Endothelial cell of umbilical vein (primary cell): ENCODE results near the gene OTUB1. TPM values are rescaled to one million over a fixed set of nuclear protein-coding genes. Genes with fewer than 3 reads are reported as not detected.

Source experiments
- BruUV-seq: library from RNA; stranded (reverse); fragments of 400-500 nt; replicated peaks from 2 replicates; lab custom pipeline; 2021; lab: Mats Ljungman, UMichigan
- CTCF ChIA-PET: fragments of 300-600, 350-600 bp; sonication (Branson Sonifier 250); formaldehyde crosslinking; loops from one replicate; lab custom pipeline; 2021; ENCODE audit warnings: antibody characterized with exemption, inconsistent platforms; lab: Charles Lee
- POLR2A ChIA-PET: fragments of 300-600, 350-600 bp; sonication (Branson Sonifier 250); formaldehyde crosslinking; loops from one replicate; lab custom pipeline; 2021; ENCODE audit warnings: antibody characterized with exemption, inconsistent platforms; lab: Charles Lee
- DNase-seq: peaks from one replicate; pipeline ENCODE4 v3.0.0-alpha.2; 2011; ENCODE audit warnings: low read depth, low spot score
- FAIRE-seq: peaks from 2 replicates; lab custom pipeline; 2011; peaks lifted over from hg19 to GRCh38; lab: Jason Lieb, UNC
- H2AFZ ChIP-seq: 2 replicates; pipeline ENCODE4 v1.6.0; 2012; ENCODE audit warnings: low read depth, low read length, control low read depth, inconsistent platforms
- H3K27ac ChIP-seq: 2 replicates; pipeline ENCODE4 v1.5.1; 2011; ENCODE audit warnings: low read depth, mild to moderate bottlenecking, control low read depth, low read length, moderate library complexity; ENCODE audit not compliant: insufficient read depth
- H3K27me3 ChIP-seq, 2 experiments: 2 replicates each; pipeline versions ENCODE4 v1.6.0 to v1.6.1; 2011; ENCODE audit warnings: low read length in 2 of 2, mixed read lengths in 1 of 2; ENCODE audit not compliant: control insufficient read depth in 2 of 2, insufficient read depth in 2 of 2
- H3K36me3 ChIP-seq, 2 experiments: 2 replicates in 1 of 2; 3 replicates in 1 of 2; pipeline ENCODE4 v1.5.1; 2011; ENCODE audit warnings: low read length in 2 of 2, mild to moderate bottlenecking in 1 of 2, moderate library complexity in 1 of 2; ENCODE audit not compliant: control insufficient read depth in 2 of 2, insufficient read depth in 2 of 2; ENCODE audit errors: extremely low read depth in 1 of 2
- H3K4me1 ChIP-seq: 3 replicates; pipeline ENCODE4 v1.5.1; 2011; ENCODE audit warnings: mild to moderate bottlenecking, low read length; ENCODE audit not compliant: control insufficient read depth, insufficient read depth; ENCODE audit errors: extremely low read depth
- H3K4me2 ChIP-seq: 2 replicates; pipeline ENCODE4 v1.6.1; 2011; ENCODE audit warnings: low read length, control low read depth, mixed read lengths; ENCODE audit not compliant: insufficient read depth
- H3K4me3 ChIP-seq, 3 experiments: fragments of 200-600 bp in 1 of 3; sonication (generic), shearing (Covaris generic) in 1 of 3; replicated peaks in 1 of 3; 2 replicates each; pipeline ENCODE4 v1.5.1; 2011 to 2016; ENCODE audit warnings: control low read depth in 3 of 3, low read length in 3 of 3, mild to moderate bottlenecking in 2 of 3, inconsistent platforms in 1 of 3, low read depth in 1 of 3, moderate library complexity in 1 of 3; ENCODE audit not compliant: insufficient read depth in 1 of 3
- H3K79me2 ChIP-seq: 2 replicates; pipeline ENCODE4 v1.6.0; 2012; ENCODE audit warnings: low read length, inconsistent platforms; ENCODE audit not compliant: control insufficient read depth, insufficient read depth
- H3K9ac ChIP-seq: replicated peaks from 2 replicates; pipeline ENCODE3; 2011; ENCODE audit warnings: low read length, control low read depth; ENCODE audit not compliant: insufficient read depth; ENCODE audit errors: extremely low read depth
- H3K9me1 ChIP-seq: replicated peaks from 3 replicates; pipeline ENCODE4 v1.6.0; 2011; ENCODE audit warnings: mild to moderate bottlenecking, low read length; ENCODE audit not compliant: control insufficient read depth, insufficient read depth; ENCODE audit errors: extremely low read depth
- H3K9me3 ChIP-seq: replicated peaks from 2 replicates; pipeline ENCODE4 v1.5.1; 2012; ENCODE audit warnings: low read length, inconsistent platforms; ENCODE audit not compliant: control insufficient read depth, insufficient read depth
- H4K20me1 ChIP-seq: replicated peaks from 2 replicates; pipeline ENCODE3; 2011; ENCODE audit warnings: mild to moderate bottlenecking, low read length; ENCODE audit not compliant: control insufficient read depth, insufficient read depth; ENCODE audit errors: extremely low read depth
- CTCF ChIP-seq, 2 donors: IDR thresholded peaks; 1 replicate in 1 of 2; 2 replicates in 1 of 2; pipeline ENCODE4 v1.5.1; 2011; ENCODE audit warnings: low read length in 2 of 2, mild to moderate bottlenecking in 2 of 2, moderate library complexity in 2 of 2, control low read depth in 1 of 2, inconsistent platforms in 1 of 2, low read depth in 1 of 2; ENCODE audit not compliant: insufficient read depth in 1 of 2; ENCODE audit errors: extremely low read depth in 1 of 2
- EZH2 ChIP-seq: IDR thresholded peaks from 2 replicates; pipeline ENCODE4 v1.6.1; 2012; ENCODE audit warnings: borderline replicate concordance, low read depth, mild to moderate bottlenecking, moderate library complexity, low read length, inconsistent platforms; ENCODE audit not compliant: severe bottlenecking
- FOS ChIP-seq: IDR thresholded peaks from 2 replicates; pipeline ENCODE4 v1.6.1; 2011; ENCODE audit warnings: mild to moderate bottlenecking, low read length, moderate library complexity, borderline replicate concordance; ENCODE audit not compliant: insufficient read depth
- GATA2 ChIP-seq: IDR thresholded peaks from 2 replicates; pipeline ENCODE4 v1.7.0; 2011; ENCODE audit warnings: low read depth, mild to moderate bottlenecking, moderate library complexity, mixed read lengths, low read length; ENCODE audit not compliant: insufficient read length, insufficient read depth
- JUN ChIP-seq: IDR thresholded peaks from 2 replicates; pipeline ENCODE4 v1.6.1; 2011; ENCODE audit warnings: borderline replicate concordance, low read depth; ENCODE audit not compliant: insufficient read length, insufficient read depth
- MYC ChIP-seq: IDR thresholded peaks from one replicate; pipeline ENCODE4 v1.6.1; 2011; ENCODE audit warnings: mild to moderate bottlenecking, low read depth, low read length
- POLR2A ChIP-seq: IDR thresholded peaks from 2 replicates; pipeline ENCODE4 v1.6.1; 2012; ENCODE audit warnings: low read depth, mild to moderate bottlenecking, control low read depth, low read length
- POLR2AphosphoS5 ChIP-seq: IDR thresholded peaks from 2 replicates; pipeline ENCODE4 v1.6.1; 2012; ENCODE audit warnings: low read depth, mild to moderate bottlenecking, control low read depth, low read length, moderate library complexity; ENCODE audit not compliant: insufficient read depth
- dilution Hi-C: fragments of 300-500 bp; cut with MboI; formaldehyde crosslinking; loops from one replicate; pipeline ENCODE4 v1.15.0; 2019; ENCODE audit warnings: low sequenced_read_pairs; ENCODE audit not compliant: extremely low pct_ligation_motif_present
- intact Hi-C: fragments of 100-400 bp; cut with micrococcal nuclease; formaldehyde crosslinking; loops from one replicate; pipeline ENCODE4 v1.10.0; 2022
- polyA plus RNA-seq, 4 experiments: library from polyadenylated mRNA; depleted of rRNA in 3 of 4; stranded (reverse) in 3 of 4; unstranded in 1 of 4; fragments of >200 nt; gene quantifications; 2 replicates each; pipeline versions ENCODE4 v1.2.1 to v1.2.3, GENCODE V29; 2011 to 2012; ENCODE audit warnings: missing spikeins in 1 of 4
- total RNA-seq: library from RNA; stranded (reverse); gene quantifications from 2 replicates; pipeline ENCODE4 v1.2.3, GENCODE V29; 2021
- TF ChIP-seq, protein P1 (sequence below): IDR thresholded peaks from 2 replicates; pipeline ENCODE4 v1.6.1; 2011; ENCODE audit not compliant: insufficient read depth, insufficient read length

The OTUB1 gene
- total and polyA plus RNA-seq, 2 donors (not counting 3 experiments of a cell fraction or from before 2014, with no cell fraction given) = 81.9 to 256 TPM

- H3K9ac ChIP-seq = no peak overlapping the region
- H3K4me3 ChIP-seq = no peak overlapping the region
- peaks cover 44% of the 10 kb centered on the region for H3K4me1 ChIP-seq
- FAIRE-seq (peak; percentile 38), DNase-seq (peak; percentile 44)
- H3K27ac ChIP-seq = no peak overlapping the region
- no peaks in the 10 kb centered on the region for H4K20me1 ChIP-seq
- no peaks in the 10 kb centered on the region for H3K9me3 ChIP-seq
- BruUV-seq = no TSS peak
- H3K79me2 ChIP-seq = no peaks in the 10 kb centered on the region
- intact Hi-C loops (no loop called here), dilution Hi-C loops (no loop called here)
- no peaks in the 10 kb centered on the region for H3K9me1 ChIP-seq
- H2AFZ ChIP-seq = no peak overlapping the region
- no peaks in the 10 kb centered on the region for H3K27me3 ChIP-seq
- TF ChIP-seq MYC = no peak
- TF ChIP-seq POLR2AphosphoS5 = no peak
- TF ChIP-seq GATA2 = no peak
- no peak for TF ChIP-seq POLR2A
- TF ChIP-seq CTCF (IDR thresholded peaks at IDR 0.05; ENCODE audit: extremely low read depth in 1 of 2, insufficient read depth in 1 of 2, low read depth in 1 of 2, low read length in 2 of 2) = no peak
- no peak for TF ChIP-seq JUN
- TF ChIP-seq EZH2 = no peak
- TF ChIP-seq FOS = no peak
- TF ChIP-seq, protein P1, sequence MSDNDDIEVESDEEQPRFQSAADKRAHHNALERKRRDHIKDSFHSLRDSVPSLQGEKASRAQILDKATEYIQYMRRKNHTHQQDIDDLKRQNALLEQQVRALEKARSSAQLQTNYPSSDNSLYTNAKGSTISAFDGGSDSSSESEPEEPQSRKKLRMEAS = no peak
- no peak overlapping the region for H3K4me2 ChIP-seq
- CTCF ChIA-PET = interaction anchor here (4.9 kb wide), 1 partner anchor 147 kb away, joined by 162 read pairs; no protein-coding TSS in a partner anchor
- POLR2A ChIA-PET = no interaction called here
- H3K36me3 ChIP-seq = no peaks in the 10 kb centered on the region
Observed at GRCh38 chr11:64003807-64004589, 17.8 kb downstream of the OTUB1 start.
